Stomach (tissue), 4 donors: ENCODE measurements around the gene ZDHHC8.

Experiments
- CTCF ChIP-seq, 7 experiments: fragments of 450-650 bp in 4 of 7; fragments of 200-600 bp in 3 of 7; sonication (generic) in 3 of 7; IDR thresholded peaks; one replicate each; pipeline ENCODE4 v1.5.1; 2016 to 2019; ENCODE audit warnings: antibody characterized with exemption in 7 of 7, control low read depth in 2 of 7, mild to moderate bottlenecking in 1 of 7
- EP300 ChIP-seq: sonication (generic); formaldehyde crosslinking; IDR thresholded peaks from one replicate; pipeline ENCODE4 v1.6.1; 2017; ENCODE audit warnings: antibody characterized with exemption
- POLR2A ChIP-seq, 4 donors: fragments of 450-650 bp; IDR thresholded peaks; one replicate each; pipeline ENCODE4 v1.6.1; 2016; ENCODE audit warnings: antibody characterized with exemption in 4 of 4, control low read depth in 2 of 4, mild to moderate bottlenecking in 1 of 4, moderate library complexity in 1 of 4

- TF ChIP-seq POLR2A (IDR thresholded peaks at IDR 0.05): no peak
- TF ChIP-seq CTCF (IDR thresholded peaks at IDR 0.05): no peak
- TF ChIP-seq EP300: no peak
Measured at GRCh38 chr22:20148414-20148813, 16.8 kb downstream of the ZDHHC8 start.
